Activated naive CD8-positive, alpha-beta T cell treated with anti-CD3 and anti-CD28 coated beads, Interleukin-2, amount 50 U/mL, for 24 hours (primary cell): ENCODE results near the gene ITGA6.
"Not testable (repeated sequence)": the region's sequence is repeated elsewhere in the genome, so short reads cannot be mapped to it uniquely, and the experiment has no call there.

Experiments used
- ATAC-seq: fragments of 150-1000 bp; cut with Tn5 transposase; one replicate; pipeline ENCODE4 v1.10.0; 2021
- DNase-seq: peaks from one replicate; pipeline ENCODE4 v3.0.0; 2021
- H3K27ac Mint-ChIP-seq: one replicate; pipeline ENCODE4 v1.8.0; 2021; ENCODE audit warnings: mild to moderate bottlenecking, mixed read lengths
- H3K27me3 Mint-ChIP-seq: one replicate; pipeline ENCODE4 v1.8.0; 2021; ENCODE audit warnings: mixed read lengths
- H3K36me3 Mint-ChIP-seq: one replicate; pipeline ENCODE4 v1.8.0; 2021; ENCODE audit warnings: low read depth, mixed read lengths
- H3K4me1 Mint-ChIP-seq: one replicate; pipeline ENCODE4 v1.8.0; 2021; ENCODE audit warnings: mixed read lengths
- H3K4me3 Mint-ChIP-seq: one replicate; pipeline ENCODE4 v1.8.0; 2021; ENCODE audit warnings: mild to moderate bottlenecking, moderate library complexity, mixed read lengths
- H3K9me3 Mint-ChIP-seq: one replicate; pipeline ENCODE4 v1.8.0; 2021; ENCODE audit warnings: mixed read lengths

ITGA6 gene

GRCh38 chr2:172531309-172531708 lies 103.9 kb downstream of the ITGA6 start:
- Mint-ChIP-seq H3K36me3 (peaks cover 46% of the 10 kb centered on the region), H3K27ac (no peak overlapping the region), H3K27me3 (no peaks in the 10 kb centered on the region), H3K4me3 (no peak overlapping the region), H3K4me1 (peaks cover 11% of the 10 kb centered on the region), H3K9me3 (peaks cover 36% of the 10 kb centered on the region)
- ATAC-seq (no peak), DNase-seq (no peak)

GRCh38 chr2:172532461-172532860 lies 105.1 kb downstream of the ITGA6 start:
- H3K27ac Mint-ChIP-seq, DNase-seq, H3K4me3 Mint-ChIP-seq, ATAC-seq, H3K27me3 Mint-ChIP-seq: not testable (repeated sequence)
- peaks cover 50% of the 10 kb centered on the region for H3K36me3 Mint-ChIP-seq
- peaks cover 27% of the 10 kb centered on the region for H3K9me3 Mint-ChIP-seq
- peaks cover 11% of the 10 kb centered on the region for H3K4me1 Mint-ChIP-seq

GRCh38 chr2:172533687-172534086 lies 106.3 kb downstream of the ITGA6 start:
- Mint-ChIP-seq H3K36me3 (peaks cover 50% of the 10 kb centered on the region), H3K4me3 (no peak overlapping the region), H3K9me3 (peaks cover 27% of the 10 kb centered on the region), H3K27ac (no peak overlapping the region), H3K4me1 (peaks cover 11% of the 10 kb centered on the region), H3K27me3 (no peaks in the 10 kb centered on the region)
- no peak for DNase-seq
- ATAC-seq, result peak; percentile 46

GRCh38 chr2:172535119-172535518 lies 107.7 kb downstream of the ITGA6 start:
- Mint-ChIP-seq H3K27me3 (no peaks in the 10 kb centered on the region), H3K36me3 (peaks cover 46% of the 10 kb centered on the region), H3K4me1 (peaks cover 11% of the 10 kb centered on the region), H3K4me3 (no peak overlapping the region), H3K9me3 (peaks cover 21% of the 10 kb centered on the region), H3K27ac (no peak overlapping the region)
- no peak for ATAC-seq
- DNase-seq, result no peak

GRCh38 chr2:172537851-172538250 lies 110.5 kb downstream of the ITGA6 start:
- H3K27me3 Mint-ChIP-seq, ATAC-seq, DNase-seq, H3K4me3 Mint-ChIP-seq, H3K27ac Mint-ChIP-seq: not testable (repeated sequence)
- Mint-ChIP-seq H3K36me3 (peaks cover 37% of the 10 kb centered on the region), H3K4me1 (peaks cover 11% of the 10 kb centered on the region), H3K9me3 (peaks cover 20% of the 10 kb centered on the region)

- ATAC-seq, result no peak
- H3K4me3 Mint-ChIP-seq, result no peak overlapping the region
These were observed 112.4 kb downstream of the ITGA6 start for GRCh38 chr2:172539767-172540166.

GRCh38 chr2:172540421-172540820 lies 113.0 kb downstream of the ITGA6 start:
- no peak overlapping the region for H3K4me3 Mint-ChIP-seq
- DNase-seq, result no peak
- no peaks in the 10 kb centered on the region for H3K27me3 Mint-ChIP-seq
- peaks cover 11% of the 10 kb centered on the region for H3K9me3 Mint-ChIP-seq
- ATAC-seq, result no peak
- no peaks in the 10 kb centered on the region for H3K4me1 Mint-ChIP-seq
- no peak overlapping the region for H3K27ac Mint-ChIP-seq
- peaks cover 35% of the 10 kb centered on the region for H3K36me3 Mint-ChIP-seq

More at GRCh38 chr2:172539767-172540166, 112.4 kb downstream of the ITGA6 start:
- no peak for DNase-seq
- H3K4me1 Mint-ChIP-seq, result peaks cover 4% of the 10 kb centered on the region
- H3K27ac Mint-ChIP-seq, result no peak overlapping the region
- H3K27me3 Mint-ChIP-seq, result no peaks in the 10 kb centered on the region
- H3K36me3 Mint-ChIP-seq, result peaks cover 36% of the 10 kb centered on the region
- H3K9me3 Mint-ChIP-seq, result peaks cover 11% of the 10 kb centered on the region

- Mint-ChIP-seq H3K9me3 (peaks cover 15% of the 10 kb centered on the region), H3K4me1 (peaks cover 14% of the 10 kb centered on the region), H3K27ac (no peak overlapping the region), H3K27me3 (no peaks in the 10 kb centered on the region), H3K4me3 (no peak overlapping the region), H3K36me3 (peaks cover 40% of the 10 kb centered on the region)
- no peak for ATAC-seq
- no peak for DNase-seq
These were observed 118.2 kb downstream of the ITGA6 start for GRCh38 chr2:172545408-172546075.

- peaks cover 36% of the 10 kb centered on the region for H3K4me1 Mint-ChIP-seq
- no peak overlapping the region for H3K27ac Mint-ChIP-seq
- no peak for ATAC-seq
- no peak for DNase-seq
- H3K9me3 Mint-ChIP-seq, result peaks cover 8% of the 10 kb centered on the region
- H3K27me3 Mint-ChIP-seq, result peaks cover 2% of the 10 kb centered on the region
- peaks cover 30% of the 10 kb centered on the region for H3K36me3 Mint-ChIP-seq
- no peak overlapping the region for H3K4me3 Mint-ChIP-seq
These were observed 121.7 kb downstream of the ITGA6 start for GRCh38 chr2:172549131-172549530.

- H3K36me3 Mint-ChIP-seq, result peaks cover 29% of the 10 kb centered on the region
- not testable (repeated sequence) for H3K4me3 Mint-ChIP-seq, H3K27me3 Mint-ChIP-seq, H3K27ac Mint-ChIP-seq, DNase-seq, H3K9me3 Mint-ChIP-seq, ATAC-seq
- peaks cover 42% of the 10 kb centered on the region for H3K4me1 Mint-ChIP-seq
These were observed 122.4 kb downstream of the ITGA6 start for GRCh38 chr2:172549802-172550201.

- peaks cover 46% of the 10 kb centered on the region for H3K4me1 Mint-ChIP-seq
These were observed 123.0 kb downstream of the ITGA6 start for GRCh38 chr2:172550419-172550818.

GRCh38 chr2:172551271-172551670 lies 123.9 kb downstream of the ITGA6 start:
- DNase-seq (no peak), ATAC-seq (no peak)
- Mint-ChIP-seq H3K4me3 (no peak overlapping the region), H3K27ac (no peak overlapping the region), H3K36me3 (peaks cover 27% of the 10 kb centered on the region), H3K9me3 (peaks cover 4% of the 10 kb centered on the region), H3K4me1 (peaks cover 46% of the 10 kb centered on the region), H3K27me3 (peaks cover 2% of the 10 kb centered on the region)

More at GRCh38 chr2:172550419-172550818, 123.0 kb downstream of the ITGA6 start:
- DNase-seq (no peak), ATAC-seq (no peak)
- Mint-ChIP-seq H3K27me3 (peaks cover 2% of the 10 kb centered on the region), H3K36me3 (peaks cover 29% of the 10 kb centered on the region), H3K9me3 (peaks cover 4% of the 10 kb centered on the region), H3K27ac (no peak overlapping the region), H3K4me3 (no peak overlapping the region)

- Mint-ChIP-seq H3K27ac (no peak overlapping the region), H3K9me3 (peaks cover 2% of the 10 kb centered on the region), H3K36me3 (peaks cover 24% of the 10 kb centered on the region), H3K27me3 (peaks cover 2% of the 10 kb centered on the region), H3K4me1 (peaks cover 57% of the 10 kb centered on the region), H3K4me3 (no peak overlapping the region)
- no peak for DNase-seq
- no peak for ATAC-seq
These were observed 125.3 kb downstream of the ITGA6 start for GRCh38 chr2:172552547-172553291.

- peaks cover 64% of the 10 kb centered on the region for H3K4me1 Mint-ChIP-seq
- H3K27me3 Mint-ChIP-seq, result peaks cover 2% of the 10 kb centered on the region
- peaks cover 24% of the 10 kb centered on the region for H3K36me3 Mint-ChIP-seq
- H3K27ac Mint-ChIP-seq, result peak overlapping the region; percentile 94
- peak overlapping the region; percentile 86 for H3K4me3 Mint-ChIP-seq
- H3K9me3 Mint-ChIP-seq, result no peaks in the 10 kb centered on the region
- ATAC-seq, result no peak
- DNase-seq, result no peak
These were observed 127.2 kb downstream of the ITGA6 start for GRCh38 chr2:172554352-172555271.
